GM12878 (cell line): ENCODE results near the gene ZNF57. TPM values are rescaled to one million over a fixed set of nuclear protein-coding genes. Genes with fewer than 3 reads are reported as not detected.

ENCODE experiments used
- ASH2L ChIP-seq: fragments of 300-600, 200-600 bp; sonication (generic); IDR thresholded peaks from 2 replicates; pipeline ENCODE4 v1.6.1; 2017; ENCODE audit warnings: low read depth, mild to moderate bottlenecking, borderline replicate concordance
- ATF2 ChIP-seq: IDR thresholded peaks from 2 replicates; pipeline ENCODE4 v1.6.1; 2012; ENCODE audit warnings: low read length, inconsistent platforms
- ATF7 ChIP-seq: fragments of 450-650 bp; IDR thresholded peaks from 2 replicates; pipeline ENCODE4 v1.6.1; 2016; ENCODE audit warnings: low read depth, mild to moderate bottlenecking
- BCL11A ChIP-seq: IDR thresholded peaks from 2 replicates; pipeline ENCODE4 v1.6.1; 2011; ENCODE audit warnings: low read depth, low read length
- BHLHE40 ChIP-seq, 2 experiments: fragments of 450-650 bp in 1 of 2; IDR thresholded peaks; 2 replicates each; pipeline ENCODE4 v1.6.1; 2011 to 2017; ENCODE audit warnings: low read depth in 2 of 2, borderline replicate concordance in 1 of 2, improper control_type of control experiment in 1 of 2, low read length in 1 of 2, mild to moderate bottlenecking in 1 of 2
- CBX5 ChIP-seq: sonication (generic); IDR thresholded peaks from 2 replicates; pipeline ENCODE4 v1.6.1; 2016; ENCODE audit warnings: low read depth, moderate library complexity, mild to moderate bottlenecking, inconsistent platforms
- CEBPB ChIP-seq, 2 experiments: fragments of 150-350 bp in 1 of 2; IDR thresholded peaks; 2 replicates each; pipeline ENCODE4 v1.6.1; 2012 to 2014; ENCODE audit warnings: low read depth in 2 of 2, low read length in 2 of 2, borderline replicate concordance in 1 of 2, inconsistent platforms in 1 of 2
- CREM ChIP-seq: IDR thresholded peaks from 2 replicates; pipeline ENCODE4 v1.6.1; 2014; ENCODE audit warnings: antibody characterized with exemption, low read depth
- EED ChIP-seq: sonication (generic); IDR thresholded peaks from 2 replicates; pipeline ENCODE4 v1.6.1; 2016; ENCODE audit warnings: antibody characterized with exemption, low read depth
- ESRRA ChIP-seq: IDR thresholded peaks from 2 replicates; pipeline ENCODE4 v1.6.1; 2012; ENCODE audit warnings: mild to moderate bottlenecking, low read length, improper control_type of control experiment
- FOXM1 ChIP-seq: IDR thresholded peaks from 2 replicates; pipeline ENCODE4 v1.6.1; 2012; ENCODE audit warnings: low read depth, mild to moderate bottlenecking, inconsistent platforms, low read length, moderate library complexity
- HDAC6 ChIP-seq: fragments of 200-600 bp; sonication (generic); IDR thresholded peaks from one replicate; pipeline ENCODE4 v1.8.0; 2017; ENCODE audit warnings: antibody characterized with exemption; ENCODE audit not compliant: unreplicated experiment
- IKZF2 ChIP-seq, 2 experiments: fragments of 450-650 bp; IDR thresholded peaks; 2 replicates each; pipeline ENCODE4 v1.6.1; 2017; ENCODE audit warnings: mild to moderate bottlenecking in 2 of 2, moderate library complexity in 2 of 2
- MEF2A ChIP-seq: IDR thresholded peaks from 2 replicates; pipeline ENCODE4 v1.6.1; 2011; ENCODE audit warnings: low read depth, mild to moderate bottlenecking, low read length, moderate library complexity; ENCODE audit not compliant: insufficient read depth
- MYC ChIP-seq: IDR thresholded peaks from 2 replicates; pipeline ENCODE4 v1.6.1; 2011; ENCODE audit warnings: mild to moderate bottlenecking, low read length, moderate library complexity, inconsistent platforms; ENCODE audit not compliant: insufficient read depth, insufficient replicate concordance, insufficient read length, severe bottlenecking
- NFXL1 ChIP-seq: fragments of 450-650 bp; IDR thresholded peaks from 2 replicates; pipeline ENCODE4 v1.6.1; 2017; ENCODE audit warnings: antibody characterized with exemption, mild to moderate bottlenecking, borderline replicate concordance
- NFYB ChIP-seq: IDR thresholded peaks from 2 replicates; pipeline ENCODE4 v1.6.1; 2011; ENCODE audit warnings: low read depth, mild to moderate bottlenecking, low read length, improper control_type of control experiment, moderate library complexity; ENCODE audit not compliant: insufficient read depth
- POLR2AphosphoS5 ChIP-seq: IDR thresholded peaks from 2 replicates; pipeline ENCODE4 v1.6.1; 2011; ENCODE audit warnings: mild to moderate bottlenecking, low read length, inconsistent platforms
- RAD21 ChIP-seq: IDR thresholded peaks from 2 replicates; pipeline ENCODE4 v1.6.1; 2011; ENCODE audit warnings: mild to moderate bottlenecking, low read depth, low read length, moderate library complexity; ENCODE audit not compliant: insufficient read depth
- SIN3A ChIP-seq: IDR thresholded peaks from 2 replicates; pipeline ENCODE4 v1.6.1; 2012; ENCODE audit warnings: low read depth, low read length, improper control_type of control experiment
- SREBF2 ChIP-seq: IDR thresholded peaks from 2 replicates; pipeline ENCODE4 v1.6.1; 2012; ENCODE audit warnings: mild to moderate bottlenecking, low read length
- TAF1 ChIP-seq: IDR thresholded peaks from 2 replicates; pipeline ENCODE4 v1.6.1; 2011; ENCODE audit warnings: mild to moderate bottlenecking, low read depth, low read length, borderline replicate concordance
- USF1 ChIP-seq: IDR thresholded peaks from 2 replicates; pipeline ENCODE4 v1.6.1; 2011; ENCODE audit warnings: borderline replicate concordance, low read depth, mild to moderate bottlenecking, moderate library complexity, mixed read lengths, low read length; ENCODE audit not compliant: insufficient read depth; ENCODE audit errors: extremely low read length
- ZBTB11 ChIP-seq: fragments of 450-650 bp; formaldehyde crosslinking; IDR thresholded peaks from 2 replicates; pipeline ENCODE4 v1.5.0; 2022; ENCODE audit warnings: mild to moderate bottlenecking, missing genetic modification characterization
- ZNF274 ChIP-seq: IDR thresholded peaks from one replicate; pipeline ENCODE4 v1.8.0; 2011; ENCODE audit not compliant: insufficient read length, insufficient read depth
- ZNF622 ChIP-seq: fragments of 450-650 bp; IDR thresholded peaks from 2 replicates; pipeline ENCODE4 v1.6.1; 2017; ENCODE audit warnings: mild to moderate bottlenecking, inconsistent platforms
- ZSCAN29 ChIP-seq: fragments of 450-650 bp; IDR thresholded peaks from 2 replicates; pipeline ENCODE4 v1.6.1; 2017; ENCODE audit warnings: mild to moderate bottlenecking, moderate library complexity
- ZZZ3 ChIP-seq: IDR thresholded peaks from 2 replicates; pipeline ENCODE4 v1.6.1; 2011; ENCODE audit warnings: low read depth; ENCODE audit not compliant: control insufficient read depth, insufficient read length
- polyA plus RNA-seq, 11 experiments: library from polyadenylated mRNA; depleted of rRNA in 4 of 11; unstranded in 6 of 11; stranded (reverse) in 5 of 11; fragments of >200 nt; fragmentation: Nextera tagmentation in 4 of 11; fragmentation: Illumina TruSeq in 1 of 11; extraction: Ambion mirVana in 4 of 11; extraction: Trizol in 1 of 11; gene quantifications; 1 replicate in 1 of 11; 2 replicates in 10 of 11; pipeline versions ENCODE4 v1.2.1 to v1.2.3, GENCODE V29; 2011 to 2016; ENCODE audit warnings: inconsistent platforms in 2 of 11, missing spikeins in 2 of 11, low read depth in 1 of 11
- total RNA-seq, 4 experiments: library from RNA; depleted of rRNA in 3 of 4; stranded (reverse); fragments of >200 nt in 3 of 4; fragmentation: Illumina TruSeq in 1 of 4; extraction: Trizol in 1 of 4; gene quantifications; 2 replicates each; pipeline versions ENCODE4 v1.2.1 to v1.2.3, GENCODE V29; 2013 to 2021

ZNF57 gene
- total and polyA plus RNA-seq, 10 of the 15 experiments (the other 5 are each of a cell fraction or from before 2014, with no cell fraction given): 2.7 to 8.9 (median 5.8) TPM

- TF ChIP-seq ZBTB11 (CRISPR knock-in tag) (no peak), FOXM1 (no peak), BCL11A (no peak), HDAC6 (no peak), MYC (no peak), CEBPB (IDR thresholded peaks at IDR 0.05; ENCODE audit: borderline replicate concordance in 1 of 2, low read depth in 2 of 2, low read length in 2 of 2) (no peak), BHLHE40 (IDR thresholded peaks at IDR 0.05; ENCODE audit: borderline replicate concordance in 1 of 2, low read depth in 2 of 2, low read length in 1 of 2) (no peak), CBX5 (0 out of 2 replicates have a peak, but pooled peaks have one; percentile 49), ASH2L (no peak), TAF1 (no peak), EED (no peak), ZSCAN29 (no peak), POLR2AphosphoS5 (peak; percentile 48; the same call in 1 of the 2 replicates), ESRRA (no peak), ATF2 (no peak), IKZF2 (IDR thresholded peaks at IDR 0.05) (peak; percentile 29 to 37; a peak in 2 of 4 replicates), NFYB (no peak), SREBF2 (no peak), ATF7 (no peak), MEF2A (no peak), ZNF622 (no peak), SIN3A (no peak), ZNF274 (no peak), USF1 (no peak), CREM (peak; percentile 91), ZZZ3 (no peak), RAD21 (no peak), NFXL1 (no peak)
Observed at GRCh38 chr19:2888731-2889224, 11.9 kb upstream of the ZNF57 start (continued).
